Type B pancreatic cell (in vitro differentiated cells): Measurements from ENCODE around the gene TBC1D14. TPM values are rescaled to one million over a fixed set of nuclear protein-coding genes. Genes with fewer than 3 reads are reported as not detected.

ENCODE experiments used
- DNase-seq: peaks from one replicate; pipeline ENCODE4 v3.0.0; 2021; ENCODE audit warnings: mixed read lengths; ENCODE audit not compliant: unreplicated experiment; ENCODE audit errors: extremely low spot score
- H3K27ac Mint-ChIP-seq: 2 replicates; pipeline ENCODE4 v1.8.0; 2021; ENCODE audit warnings: mild to moderate bottlenecking, mixed read lengths
- H3K27me3 Mint-ChIP-seq: 2 replicates; pipeline ENCODE4 v1.8.0; 2021; ENCODE audit warnings: mixed read lengths
- H3K36me3 Mint-ChIP-seq: 2 replicates; pipeline ENCODE4 v1.8.0; 2021; ENCODE audit warnings: mixed read lengths
- H3K4me1 Mint-ChIP-seq: one replicate; pipeline ENCODE4 v1.8.0; 2021; ENCODE audit warnings: mixed read lengths; ENCODE audit not compliant: unreplicated experiment
- H3K4me3 Mint-ChIP-seq: 2 replicates; pipeline ENCODE4 v1.8.0; 2021; ENCODE audit warnings: mild to moderate bottlenecking, mixed read lengths
- H3K9me3 Mint-ChIP-seq: 2 replicates; pipeline ENCODE4 v1.8.0; 2021; ENCODE audit warnings: mixed read lengths
- total RNA-seq: library from RNA; stranded (reverse); gene quantifications from 2 replicates; pipeline ENCODE4 v1.2.1, GENCODE V29; 2021; ENCODE audit warnings: low replicate concordance
- TF ChIP-seq, protein P1 (sequence below): fragments of 200-600 bp; sonication (generic); conservative IDR thresholded peaks from 2 replicates; pipeline ENCODE4 v1.5.0; 2021; ENCODE audit warnings: antibody characterized with exemption, mild to moderate bottlenecking

TBC1D14 gene
- total RNA-seq, 1 donor from 2014 or later = 55.9 TPM

DNA sequence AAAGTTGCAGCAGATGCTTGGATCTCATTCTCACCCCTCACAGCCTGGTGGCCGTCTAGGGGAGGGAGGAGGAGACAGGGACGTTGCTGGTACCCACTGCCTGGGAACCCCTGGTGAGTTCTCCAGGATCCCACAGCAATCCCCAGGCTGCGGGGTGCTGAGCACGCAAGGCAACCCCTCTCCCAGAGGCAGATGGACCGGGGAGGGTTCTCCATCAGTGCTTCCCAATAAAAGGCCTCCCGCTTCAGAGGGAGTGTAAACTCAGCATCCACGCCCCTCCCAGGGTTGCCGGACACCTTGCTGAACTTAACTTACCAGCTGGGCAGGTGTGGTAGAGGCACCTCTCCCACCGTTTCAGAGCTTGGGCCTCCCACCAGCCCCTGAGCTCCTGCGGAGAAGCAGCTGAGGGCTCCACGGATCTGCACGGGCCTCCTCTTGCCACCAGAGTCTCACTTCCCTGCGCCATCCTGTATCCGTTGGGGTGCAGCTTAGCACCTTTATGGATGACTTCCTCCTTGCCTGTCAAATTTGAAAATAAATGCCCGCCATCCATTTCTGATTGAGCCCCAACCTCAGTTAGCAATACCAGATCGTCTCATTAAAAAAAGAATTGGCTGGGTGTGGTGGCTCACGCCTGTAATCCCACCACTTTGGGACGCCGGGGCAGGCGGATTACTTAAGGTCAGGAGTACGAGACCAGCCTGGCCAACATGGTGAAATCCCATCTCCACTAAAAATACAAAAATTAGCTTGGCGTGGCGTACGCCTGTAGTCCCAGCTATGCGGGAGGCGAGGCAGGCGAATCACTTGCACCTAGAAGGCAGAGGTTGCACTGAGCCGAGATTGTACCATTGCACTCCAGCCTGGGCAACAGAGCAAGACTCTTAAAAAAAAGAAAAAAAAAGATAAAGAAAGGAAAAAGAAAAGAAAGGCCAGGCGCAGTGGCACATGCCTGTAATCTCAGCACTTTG, 14.8 kb upstream of the TBC1D14 start:
- Mint-ChIP-seq H3K9me3 (no peaks in the 10 kb centered on the region), H3K4me3 (no peak overlapping the region), H3K36me3 (no peaks in the 10 kb centered on the region), H3K4me1 (peaks cover 22% of the 10 kb centered on the region), H3K27me3 (no peaks in the 10 kb centered on the region), H3K27ac (no peak overlapping the region)
- TF ChIP-seq, protein P1, sequence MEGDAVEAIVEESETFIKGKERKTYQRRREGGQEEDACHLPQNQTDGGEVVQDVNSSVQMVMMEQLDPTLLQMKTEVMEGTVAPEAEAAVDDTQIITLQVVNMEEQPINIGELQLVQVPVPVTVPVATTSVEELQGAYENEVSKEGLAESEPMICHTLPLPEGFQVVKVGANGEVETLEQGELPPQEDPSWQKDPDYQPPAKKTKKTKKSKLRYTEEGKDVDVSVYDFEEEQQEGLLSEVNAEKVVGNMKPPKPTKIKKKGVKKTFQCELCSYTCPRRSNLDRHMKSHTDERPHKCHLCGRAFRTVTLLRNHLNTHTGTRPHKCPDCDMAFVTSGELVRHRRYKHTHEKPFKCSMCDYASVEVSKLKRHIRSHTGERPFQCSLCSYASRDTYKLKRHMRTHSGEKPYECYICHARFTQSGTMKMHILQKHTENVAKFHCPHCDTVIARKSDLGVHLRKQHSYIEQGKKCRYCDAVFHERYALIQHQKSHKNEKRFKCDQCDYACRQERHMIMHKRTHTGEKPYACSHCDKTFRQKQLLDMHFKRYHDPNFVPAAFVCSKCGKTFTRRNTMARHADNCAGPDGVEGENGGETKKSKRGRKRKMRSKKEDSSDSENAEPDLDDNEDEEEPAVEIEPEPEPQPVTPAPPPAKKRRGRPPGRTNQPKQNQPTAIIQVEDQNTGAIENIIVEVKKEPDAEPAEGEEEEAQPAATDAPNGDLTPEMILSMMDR = no peak
- no peak for DNase-seq

DNA sequence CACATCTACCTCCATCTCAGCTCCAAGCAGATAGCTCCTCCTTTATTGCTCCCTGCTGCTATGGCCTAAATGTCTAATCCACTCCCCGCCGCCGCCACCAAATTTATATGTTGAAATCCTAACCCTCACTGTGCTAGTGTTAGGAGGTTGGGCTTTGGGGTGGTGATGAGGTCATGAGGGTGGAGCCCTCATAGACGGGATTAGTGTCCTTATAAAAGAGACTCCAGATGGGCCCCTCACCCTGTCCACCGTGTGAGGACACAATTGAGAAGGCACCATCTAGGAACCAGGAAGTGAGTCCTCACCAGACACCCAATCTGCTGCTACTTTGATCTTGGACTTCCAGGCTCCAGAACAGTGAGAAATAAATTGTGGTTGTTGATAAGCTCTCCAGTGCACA, 13.6 kb upstream of the TBC1D14 start:
- H3K4me1 Mint-ChIP-seq = peaks cover 22% of the 10 kb centered on the region
- no peaks in the 10 kb centered on the region for H3K36me3 Mint-ChIP-seq
- no peaks in the 10 kb centered on the region for H3K9me3 Mint-ChIP-seq
- no peak for DNase-seq
- H3K27me3 Mint-ChIP-seq = no peaks in the 10 kb centered on the region
- H3K4me3 Mint-ChIP-seq = no peak overlapping the region
- TF ChIP-seq, protein P1 = no peak
- no peak overlapping the region for H3K27ac Mint-ChIP-seq

- Mint-ChIP-seq H3K9me3 (no peaks in the 10 kb centered on the region), H3K36me3 (no peaks in the 10 kb centered on the region), H3K4me3 (no peak overlapping the region), H3K27me3 (no peaks in the 10 kb centered on the region), H3K27ac (no peak overlapping the region), H3K4me1 (peaks cover 3% of the 10 kb centered on the region)
- DNase-seq = no peak
- TF ChIP-seq, protein P1 = no peak
Measured at GRCh38 chr4:6898763-6899162, 10.9 kb upstream of the TBC1D14 start.

GRCh38 chr4:6900181-6900812, 9.3 kb upstream of the TBC1D14 start:
- Mint-ChIP-seq H3K27ac (peak overlapping the region; percentile 29), H3K4me3 (no peak overlapping the region)
- no peak for DNase-seq

GRCh38 chr4:6900956-6901355, 8.7 kb upstream of the TBC1D14 start:
- TF ChIP-seq, protein P1 = no peak
- Mint-ChIP-seq H3K9me3 (no peaks in the 10 kb centered on the region), H3K27ac (peak overlapping the region; percentile 29), H3K4me1 (no peaks in the 10 kb centered on the region), H3K27me3 (peaks cover 2% of the 10 kb centered on the region), H3K36me3 (no peaks in the 10 kb centered on the region), H3K4me3 (no peak overlapping the region)
- no peak for DNase-seq

More at GRCh38 chr4:6900181-6900812, 9.3 kb upstream of the TBC1D14 start:
- no peaks in the 10 kb centered on the region for H3K4me1 Mint-ChIP-seq
- TF ChIP-seq, protein P1 = no peak
- no peaks in the 10 kb centered on the region for H3K36me3 Mint-ChIP-seq
- H3K9me3 Mint-ChIP-seq = no peaks in the 10 kb centered on the region
- H3K27me3 Mint-ChIP-seq = no peaks in the 10 kb centered on the region
